Islet precursor cell (in vitro differentiated cells): ENCODE measurements around the gene MCCD1.
A peak's percentile ranks its signal among the peaks of the same experiment; 100 is the strongest.

Experiments used
- DNase-seq: peaks from one replicate; pipeline ENCODE4 v3.0.0-alpha.2; 2018

The MCCD1 gene

DNA sequence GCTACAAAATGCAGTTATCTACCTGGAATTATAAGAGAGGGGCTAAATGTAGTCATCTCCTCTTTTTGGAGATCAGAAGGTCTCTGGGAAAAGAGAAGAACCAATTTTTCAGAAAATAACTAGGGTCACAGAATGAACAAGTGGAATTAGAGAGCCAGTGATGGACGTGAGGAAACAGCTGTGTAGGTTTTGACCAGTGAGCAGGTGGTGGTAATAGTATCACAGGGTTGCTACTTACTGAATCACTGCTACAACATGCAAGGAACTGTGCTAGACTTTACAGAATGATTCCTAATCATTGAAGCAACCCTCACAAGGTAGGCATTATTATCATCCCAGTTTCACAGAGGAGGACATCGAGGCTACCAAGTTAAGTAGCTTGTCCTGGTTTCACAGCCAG, 15.9 kb downstream of the MCCD1 start:
- DNase-seq: no peak

DNA sequence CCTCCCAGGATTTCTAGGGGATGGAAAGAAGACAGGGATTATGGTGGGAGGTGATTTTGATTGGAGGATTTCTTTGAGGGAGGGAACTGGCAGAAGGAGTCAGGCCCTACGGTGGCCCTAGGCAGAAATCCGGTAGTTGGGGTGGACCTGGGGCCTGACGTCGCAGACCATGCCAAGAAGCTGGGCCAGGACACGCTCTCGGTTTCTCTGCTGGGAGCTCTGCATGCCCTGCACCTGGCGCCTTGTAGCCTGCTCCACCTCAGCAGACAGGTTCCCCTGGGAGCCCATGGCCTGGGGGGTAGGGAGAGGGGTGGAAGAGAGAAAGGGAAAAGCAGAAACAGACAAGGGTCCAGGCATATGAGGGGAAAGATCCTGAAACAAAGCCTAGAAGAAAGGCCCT, 16.5 kb downstream of the MCCD1 start:
- DNase-seq: no peak

DNA sequence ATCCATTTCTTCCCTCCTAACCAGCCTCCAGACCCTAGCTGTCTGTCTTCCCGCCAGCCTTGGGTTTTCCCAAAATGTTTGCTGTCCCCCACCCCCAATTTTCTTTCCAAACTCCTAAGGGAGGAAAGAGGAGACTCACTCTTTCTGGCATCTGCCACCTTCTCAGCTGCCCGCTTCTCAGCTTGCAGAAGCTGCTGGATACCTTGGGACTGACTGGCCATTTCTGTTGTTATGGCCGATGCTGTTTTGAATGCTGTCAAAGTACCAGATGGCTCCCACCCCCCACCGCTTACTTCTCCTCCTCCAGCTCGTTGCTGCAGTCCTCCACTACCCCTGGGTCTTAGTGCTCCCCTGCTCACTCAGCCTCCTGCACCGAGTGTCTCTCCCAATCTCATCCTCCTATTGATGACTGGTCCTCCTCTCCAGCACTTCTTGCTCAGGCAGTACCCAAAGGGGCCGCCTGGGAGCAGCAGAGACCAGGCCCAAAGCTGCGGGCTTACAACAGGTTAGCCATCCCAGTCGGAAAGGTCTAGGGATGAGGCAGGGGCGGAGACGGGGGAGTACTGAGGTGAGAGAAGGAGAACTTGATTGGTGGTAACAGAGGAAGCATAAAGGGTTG, 17.7 kb downstream of the MCCD1 start, which contains the start of gene ATP6V1G2:
TSS of gene ATP6V1G2 (minus strand) at position 270 of the 619 bp plus-strand sequence. CDS start at position 221, 49 bp downstream.
- peak; percentile 99 for DNase-seq

DNA sequence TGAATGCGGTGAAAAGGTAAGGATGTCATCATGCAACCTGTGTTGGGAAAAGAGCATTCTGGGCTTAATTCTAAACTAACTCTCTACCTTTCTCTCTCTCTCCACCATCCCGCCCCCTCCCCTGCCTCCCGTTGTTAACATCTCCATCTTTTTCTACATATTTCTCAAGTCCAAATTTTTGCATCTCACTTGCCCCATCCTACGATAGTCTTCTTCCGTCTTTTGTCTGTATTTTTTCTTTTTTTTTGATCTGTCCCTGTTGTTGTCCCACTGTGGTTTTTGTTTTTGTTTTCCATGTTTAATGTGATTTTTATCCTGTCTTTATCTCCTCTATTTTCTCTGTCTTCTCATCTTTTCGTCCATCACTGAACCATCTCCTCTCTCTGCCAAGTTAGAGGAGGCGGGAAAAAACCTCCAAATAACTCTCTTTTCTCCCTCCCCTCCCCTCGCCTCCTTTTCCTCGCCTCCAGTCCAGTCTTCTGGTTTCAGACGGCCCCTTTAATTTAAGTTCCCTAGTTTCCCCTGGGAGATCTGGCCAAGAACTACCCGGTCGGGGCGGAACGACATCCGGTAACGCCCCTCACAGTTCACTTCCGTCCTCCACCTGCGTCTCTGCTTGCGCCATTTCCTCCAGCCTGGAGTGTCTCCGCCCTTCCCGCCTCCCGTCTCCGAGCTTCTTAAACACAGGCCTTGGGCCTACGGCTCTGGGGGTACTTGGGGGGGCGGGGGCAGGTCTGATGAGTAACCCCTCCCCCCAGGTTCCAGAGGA, 18.4 kb downstream of the MCCD1 start, which contains the start of gene NFKBIL1:
TSS of gene NFKBIL1 (plus strand) at position 651 of the 769 bp plus-strand sequence. CDS start at position 738, 87 bp downstream.
- DNase-seq: peak; percentile 97

DNA sequence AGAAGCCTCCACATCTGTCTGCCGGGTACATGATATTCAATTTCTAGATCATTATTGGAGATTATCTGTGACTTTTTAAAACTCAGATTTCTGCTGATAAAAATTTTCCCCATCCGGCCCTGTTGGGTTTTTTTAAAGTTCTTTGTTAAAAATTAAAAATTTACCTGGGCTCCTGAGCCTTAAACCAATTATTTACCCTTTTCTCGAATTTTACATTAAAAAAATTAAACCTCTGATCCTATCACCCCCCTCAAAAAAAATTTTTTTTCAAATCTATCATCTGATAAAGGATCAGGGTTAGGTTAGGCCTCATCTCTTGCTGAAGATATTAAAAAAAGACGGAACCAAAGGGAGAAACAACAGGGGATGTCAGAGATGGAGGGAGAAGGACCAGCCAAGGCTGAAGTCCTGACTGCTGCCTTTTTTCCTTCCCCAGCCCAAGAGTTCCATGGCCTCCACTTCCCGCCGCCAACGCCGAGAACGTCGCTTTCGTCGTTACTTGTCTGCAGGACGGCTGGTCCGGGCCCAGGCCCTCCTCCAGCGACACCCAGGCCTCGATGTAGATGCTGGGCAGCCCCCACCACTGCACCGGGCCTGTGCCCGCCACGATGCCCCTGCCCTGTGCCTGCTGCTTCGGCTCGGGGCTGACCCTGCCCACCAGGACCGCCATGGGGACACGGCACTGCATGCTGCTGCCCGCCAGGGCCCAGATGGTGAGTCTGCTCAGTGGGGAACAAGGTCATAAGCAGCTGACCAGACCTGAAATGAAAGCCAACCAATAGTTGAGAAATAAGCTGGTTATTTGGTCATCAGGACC, 19.2 kb downstream of the MCCD1 start:
- peak; percentile 39 for DNase-seq

DNA sequence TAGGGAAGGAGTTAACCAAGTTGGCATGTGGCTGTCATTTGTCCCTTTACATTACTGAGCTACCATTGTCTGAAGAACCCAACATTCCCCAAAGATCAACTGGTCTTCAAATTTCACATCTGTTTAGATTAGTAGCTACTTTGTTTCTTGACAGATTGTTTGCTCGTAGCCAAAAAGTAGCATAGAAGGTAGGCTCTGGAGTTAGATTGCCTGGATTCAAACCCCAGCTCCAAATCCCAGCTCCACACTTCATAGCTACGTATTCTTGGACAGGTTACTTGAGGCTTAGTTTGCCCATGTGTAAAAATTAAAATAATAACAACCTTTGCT, 19.7 kb downstream of the MCCD1 start:
- no peak for DNase-seq

DNA sequence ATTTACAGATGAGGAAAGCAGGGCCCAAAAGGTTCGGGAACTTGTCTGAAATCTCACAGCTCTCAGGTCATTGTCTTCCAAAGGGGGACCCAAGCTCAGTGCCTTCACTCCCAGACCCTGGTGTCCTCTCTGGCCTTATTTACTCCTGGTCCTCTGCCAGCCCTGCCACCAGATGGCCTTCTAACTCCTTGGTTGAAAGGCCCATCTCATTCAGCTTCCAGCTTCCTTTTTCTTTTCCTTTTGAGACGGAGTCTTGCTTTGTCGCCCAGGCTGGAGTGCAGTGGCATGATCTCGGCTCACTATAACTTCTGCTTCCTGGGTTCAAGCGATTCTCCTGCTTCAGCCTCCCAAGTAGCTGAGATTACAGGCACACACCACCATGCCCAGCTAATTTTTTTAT, 22.6 kb downstream of the MCCD1 start:
- DNase-seq: peak; percentile 85

DNA sequence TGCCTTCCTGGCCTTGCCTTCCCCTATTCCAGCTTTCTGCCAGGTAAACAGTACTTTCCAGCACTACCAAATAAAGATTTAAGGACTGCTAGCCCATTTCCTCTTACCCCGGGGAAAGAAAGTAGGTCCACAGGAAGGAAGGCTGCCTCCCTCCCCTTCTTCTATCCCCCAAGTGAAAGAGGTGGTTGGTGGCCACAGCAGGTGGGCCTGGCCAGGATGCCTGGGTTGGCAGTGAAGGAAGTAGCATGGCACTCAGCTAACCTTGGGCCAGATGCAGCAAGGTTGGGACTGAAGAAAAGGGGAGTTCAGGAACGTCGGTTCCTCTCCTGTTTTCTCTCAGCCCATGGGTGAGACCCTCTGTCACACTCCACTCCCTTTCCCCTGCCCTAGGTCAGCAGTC, 27.5 kb downstream of the MCCD1 start:
- no peak for DNase-seq

DNA sequence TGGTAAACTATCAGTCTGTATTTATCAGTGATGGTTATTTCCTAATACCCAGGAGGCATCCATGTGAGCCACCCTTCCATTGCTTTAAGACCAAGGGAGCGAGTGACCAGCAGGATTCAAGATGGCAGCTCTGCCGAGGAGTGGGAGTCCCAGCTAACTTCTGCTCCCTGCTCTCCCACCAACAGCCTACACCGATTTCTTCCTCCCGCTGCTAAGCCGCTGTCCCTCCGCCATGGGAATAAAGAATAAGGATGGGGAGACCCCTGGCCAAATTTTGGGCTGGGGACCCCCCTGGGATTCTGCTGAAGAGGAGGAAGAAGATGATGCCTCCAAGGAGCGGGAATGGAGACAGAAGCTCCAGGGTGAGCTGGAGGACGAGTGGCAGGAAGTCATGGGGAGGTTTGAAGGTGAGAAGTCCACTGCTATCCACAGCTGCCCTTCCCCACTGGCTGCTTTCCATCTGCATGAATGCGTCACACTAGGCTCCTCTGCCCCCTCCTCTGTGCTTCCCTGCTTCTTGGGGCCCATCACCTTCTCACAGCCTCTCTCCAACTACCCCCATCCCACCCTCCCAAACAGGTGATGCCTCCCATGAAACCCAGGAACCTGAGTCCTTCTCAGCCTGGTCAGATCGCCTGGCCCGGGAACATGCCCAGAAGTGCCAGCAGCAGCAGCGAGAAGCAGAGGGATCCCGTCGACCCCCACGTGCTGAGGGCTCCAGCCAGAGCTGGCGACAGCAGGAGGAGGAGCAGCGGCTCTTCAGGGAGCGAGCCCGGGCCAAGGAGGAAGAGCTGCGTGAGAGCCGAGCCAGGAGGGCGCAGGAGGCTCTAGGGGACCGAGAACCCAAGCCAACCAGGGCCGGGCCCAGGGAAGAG, 28.9 kb downstream of the MCCD1 start:
- DNase-seq: no peak

DNA sequence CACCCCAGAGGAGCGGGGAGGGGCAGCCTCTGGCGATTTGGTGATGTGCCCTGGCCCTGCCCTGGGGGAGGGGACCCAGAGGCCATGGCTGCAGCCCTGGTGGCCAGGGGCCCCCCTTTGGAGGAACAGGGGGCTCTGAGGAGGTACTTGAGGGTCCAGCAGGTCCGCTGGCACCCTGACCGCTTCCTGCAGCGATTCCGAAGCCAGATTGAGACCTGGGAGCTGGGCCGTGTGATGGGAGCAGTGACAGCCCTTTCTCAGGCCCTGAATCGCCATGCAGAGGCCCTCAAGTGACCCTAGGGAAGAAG, 29.5 kb downstream of the MCCD1 start:
- DNase-seq: no peak

DNA sequence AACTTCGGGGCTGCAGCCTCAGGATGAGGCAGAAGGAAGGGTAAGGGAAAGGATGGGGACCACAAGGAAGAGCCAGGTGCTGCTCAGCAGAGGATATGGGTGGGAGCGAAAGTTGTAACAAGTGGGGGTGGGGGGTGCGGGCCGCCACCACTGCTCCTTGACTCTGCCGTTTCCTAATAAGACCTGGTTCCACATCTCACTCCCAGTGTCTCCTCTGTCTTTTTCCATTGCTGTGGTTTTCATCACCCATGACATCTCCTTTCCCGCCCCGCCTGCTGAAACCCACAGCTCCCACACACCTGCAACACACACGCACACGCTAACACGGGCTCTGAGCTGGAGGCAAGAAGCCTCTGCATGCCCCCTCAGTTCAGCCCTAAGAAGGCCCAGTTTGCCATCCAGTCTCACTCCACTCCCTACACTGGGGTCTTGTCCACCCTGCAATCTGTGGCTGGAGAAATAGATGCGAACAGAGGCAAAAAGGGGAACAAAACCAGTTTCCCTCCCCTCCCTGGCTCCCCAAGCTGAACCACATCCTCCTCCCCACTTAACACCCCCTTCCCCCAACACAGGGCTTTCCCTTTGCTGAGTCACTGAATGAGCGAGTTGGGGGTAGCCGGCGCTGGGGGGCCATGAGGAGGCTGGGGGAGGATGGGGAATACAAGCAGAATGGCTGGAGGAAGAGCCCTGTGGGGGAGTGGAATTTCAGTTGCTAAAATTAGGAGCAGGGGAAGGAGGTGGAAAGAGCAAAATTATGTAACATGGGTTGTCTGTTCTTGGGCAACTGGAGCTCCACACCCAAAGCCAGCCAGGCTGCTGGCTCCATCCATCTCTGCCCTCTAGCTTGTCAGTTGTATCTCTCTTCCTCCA, 30.1 kb downstream of the MCCD1 start:
- DNase-seq: no peak

DNA sequence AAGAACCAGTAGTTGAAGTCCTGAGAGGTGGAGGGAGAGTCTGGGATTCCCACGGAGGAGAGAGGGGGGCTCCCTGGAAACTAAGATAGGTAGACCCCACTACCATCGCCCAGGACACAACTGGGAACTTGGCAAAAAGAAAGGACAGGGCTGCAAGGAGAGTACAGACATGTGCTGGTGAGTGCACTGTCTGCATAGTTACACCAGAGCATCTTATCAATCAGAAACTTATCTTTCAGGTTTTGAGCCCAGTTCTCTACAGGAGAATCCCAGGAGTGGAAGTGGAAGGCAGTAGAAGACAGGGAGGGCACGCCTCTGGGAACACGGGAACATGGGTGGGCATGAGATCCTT, 30.8 kb downstream of the MCCD1 start:
- no peak for DNase-seq

DNA sequence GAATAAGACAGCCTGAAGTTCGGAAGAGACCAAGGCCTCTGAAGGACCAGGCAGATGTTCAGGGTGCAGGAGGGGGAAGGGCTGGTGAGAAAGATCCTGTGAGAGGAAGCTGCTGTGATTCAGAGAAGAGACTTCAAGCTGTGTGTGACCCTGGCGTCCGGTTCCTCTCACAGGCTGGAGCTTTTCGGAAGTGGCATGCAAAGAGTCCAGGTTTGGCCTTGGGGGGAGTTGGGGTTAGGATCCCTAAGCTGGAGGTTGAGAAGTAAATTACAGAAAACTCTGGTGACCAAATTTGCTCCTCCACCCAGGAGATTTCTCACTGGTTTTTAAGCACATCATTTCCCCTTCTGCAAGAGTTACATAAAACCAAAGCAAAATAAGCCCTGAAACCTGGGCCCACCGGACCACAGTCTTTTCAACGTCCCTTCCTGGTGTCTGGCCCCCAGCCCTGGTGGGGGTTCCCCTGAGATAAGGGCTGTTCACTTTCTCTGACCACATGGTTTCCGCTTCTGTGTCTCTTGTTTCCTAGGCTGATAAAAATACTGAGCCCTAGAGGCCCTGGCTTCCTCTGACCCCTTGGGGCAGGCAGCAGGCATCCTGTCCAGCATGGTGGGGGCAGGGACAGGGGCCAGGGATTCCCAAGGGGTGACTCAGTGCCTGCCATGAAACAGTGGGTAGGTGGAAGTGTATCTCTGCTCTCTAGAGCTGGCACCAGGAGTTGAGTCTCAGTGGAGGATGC, 31.4 kb downstream of the MCCD1 start:
- peak; percentile 93 for DNase-seq

DNA sequence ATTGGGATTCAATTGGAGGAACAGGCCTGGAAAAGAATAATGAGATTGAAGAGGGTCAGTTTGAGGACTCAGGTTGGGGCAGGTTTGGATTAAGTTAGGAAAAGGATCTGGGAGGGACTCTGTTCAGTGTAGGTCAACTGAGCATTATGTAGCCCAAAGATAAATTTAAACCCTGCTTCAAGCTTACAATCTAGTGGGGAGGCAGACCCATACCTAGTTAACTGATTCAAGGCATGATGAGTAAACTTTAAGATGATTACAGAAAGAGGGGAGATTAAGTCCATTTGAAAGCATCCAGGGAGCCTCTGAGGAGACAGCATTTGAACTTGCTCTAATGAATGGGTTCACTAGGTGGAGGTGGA, 31.9 kb downstream of the MCCD1 start:
- no peak for DNase-seq

DNA sequence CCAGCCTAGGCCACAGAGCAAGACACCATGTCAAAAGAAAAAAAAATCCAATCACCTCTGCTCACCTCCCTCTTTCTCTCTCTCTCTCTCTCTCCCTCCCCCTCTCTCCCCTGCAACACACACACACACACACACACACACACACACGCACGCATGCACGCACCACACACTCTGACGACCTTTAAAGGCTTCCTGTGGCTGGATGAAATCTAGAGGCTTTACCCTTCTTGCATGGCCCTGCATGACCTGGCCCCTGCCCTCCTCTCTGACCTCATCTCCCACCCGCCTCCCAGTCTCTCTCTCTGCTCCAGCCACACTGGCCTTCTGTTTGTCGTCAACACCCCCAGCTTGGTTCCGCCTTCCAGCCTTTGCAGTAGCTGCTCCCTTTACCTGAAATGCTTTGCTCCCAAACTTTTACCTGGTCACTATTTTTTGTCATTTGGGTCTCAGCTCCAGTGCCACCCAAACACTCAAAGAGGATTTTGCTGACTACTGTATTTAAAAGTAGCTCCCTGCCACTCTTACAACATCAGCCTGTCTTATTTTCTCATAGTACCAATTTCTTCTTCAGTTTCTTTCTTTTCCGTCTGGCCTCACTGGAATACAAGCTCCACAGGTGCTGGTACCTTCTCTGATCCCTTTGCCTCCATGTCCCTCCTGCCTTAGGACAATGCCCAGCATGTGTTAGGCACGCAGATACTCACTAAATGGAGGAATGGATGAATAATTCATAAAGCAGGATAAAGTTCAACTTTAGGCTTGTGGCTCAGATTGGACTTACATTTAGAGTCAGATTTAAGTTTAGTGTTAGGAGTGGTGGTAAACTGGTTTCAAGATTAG, 39.0 kb downstream of the MCCD1 start:
- DNase-seq: peak; percentile 83

DNA sequence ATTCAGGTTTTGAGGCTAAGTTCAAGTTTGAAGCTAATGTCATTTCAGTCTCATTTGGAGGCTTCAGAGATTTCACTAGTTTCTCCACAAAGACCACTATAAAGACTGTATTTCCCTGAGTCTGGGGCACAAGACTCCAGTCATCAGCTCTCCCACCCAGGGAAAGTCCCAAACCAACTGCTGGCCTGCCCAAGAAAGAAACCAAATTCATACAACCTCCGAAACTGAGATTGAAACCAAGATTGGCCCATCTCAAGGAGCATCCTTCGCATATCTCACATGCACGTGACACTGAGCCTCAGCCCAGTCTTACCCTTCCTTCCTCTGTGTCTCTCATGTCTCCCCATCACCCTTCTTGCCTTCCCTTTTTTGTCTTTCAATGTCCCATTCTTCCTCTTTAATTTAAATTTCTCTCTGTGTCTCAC, 39.8 kb downstream of the MCCD1 start:
- DNase-seq: no peak

DNA sequence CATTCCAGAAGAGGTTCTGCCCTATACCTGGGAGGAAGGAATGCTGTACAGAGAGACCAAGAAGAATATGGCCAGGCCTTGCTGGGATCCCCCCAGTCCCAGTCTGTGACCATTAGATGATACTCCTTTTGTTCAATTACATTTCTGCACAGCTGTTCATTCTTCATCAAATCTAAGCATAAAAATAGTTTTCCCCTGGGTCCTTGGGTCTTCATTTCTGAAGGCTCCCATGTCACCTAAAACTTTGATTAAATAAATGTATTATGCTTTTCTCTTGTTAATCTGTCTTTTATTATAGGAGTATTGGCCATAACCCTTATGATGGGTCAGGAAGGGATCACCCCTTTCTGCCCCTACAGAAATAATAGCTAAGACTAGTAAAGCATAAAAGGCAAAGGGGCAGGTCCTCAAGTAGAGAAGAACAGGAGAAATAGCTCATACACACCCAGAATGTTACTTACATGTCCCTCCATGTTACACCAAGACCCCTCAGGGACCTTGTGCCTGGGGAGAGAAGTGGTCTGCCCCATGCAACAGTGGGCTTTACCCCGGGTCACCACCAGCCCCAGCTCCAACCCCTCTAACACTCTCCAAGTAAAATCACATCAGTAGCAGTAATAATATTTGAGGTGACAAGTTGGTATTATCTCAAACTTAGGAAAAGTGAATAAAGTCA, 41.2 kb downstream of the MCCD1 start:
- no peak for DNase-seq

DNA sequence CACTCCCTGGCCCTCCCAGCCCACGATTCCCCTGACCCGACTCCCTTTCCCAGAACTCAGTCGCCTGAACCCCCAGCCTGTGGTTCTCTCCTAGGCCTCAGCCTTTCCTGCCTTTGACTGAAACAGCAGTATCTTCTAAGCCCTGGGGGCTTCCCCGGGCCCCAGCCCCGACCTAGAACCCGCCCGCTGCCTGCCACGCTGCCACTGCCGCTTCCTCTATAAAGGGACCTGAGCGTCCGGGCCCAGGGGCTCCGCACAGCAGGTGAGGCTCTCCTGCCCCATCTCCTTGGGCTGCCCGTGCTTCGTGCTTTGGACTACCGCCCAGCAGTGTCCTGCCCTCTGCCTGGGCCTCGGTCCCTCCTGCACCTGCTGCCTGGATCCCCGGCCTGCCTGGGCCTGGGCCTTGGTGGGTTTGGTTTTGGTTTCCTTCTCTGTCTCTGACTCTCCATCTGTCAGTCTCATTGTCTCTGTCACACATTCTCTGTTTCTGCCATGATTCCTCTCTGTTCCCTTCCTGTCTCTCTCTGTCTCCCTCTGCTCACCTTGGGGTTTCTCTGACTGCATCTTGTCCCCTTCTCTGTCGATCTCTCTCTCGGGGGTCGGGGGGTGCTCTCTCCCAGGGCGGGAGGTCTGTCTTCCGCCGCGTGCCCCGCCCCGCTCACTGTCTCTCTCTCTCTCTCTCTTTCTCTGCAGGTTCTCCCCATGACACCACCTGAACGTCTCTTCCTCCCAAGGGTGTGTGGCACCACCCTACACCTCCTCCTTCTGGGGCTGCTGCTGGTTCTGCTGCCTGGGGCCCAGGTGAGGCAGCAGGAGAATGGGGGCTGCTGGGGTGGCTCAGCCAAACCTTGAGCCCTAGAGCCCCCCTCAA, 43.5 kb downstream of the MCCD1 start, which contains the start of gene LTA:
TSS of gene LTA (plus strand) at position 249 of the 871 bp plus-strand sequence. CDS start at position 703, 454 bp downstream.
- no peak for DNase-seq
